HG03575 (cell line): ENCODE data around the gene GUK1.

Source experiments
- ATAC-seq: cut with Tn5 transposase; IDR thresholded peaks from one replicate; pipeline ENCODE4 v1.9.1; 2021; ENCODE audit not compliant: unreplicated experiment, insufficient number of reproducible peaks, low FRiP score; ENCODE audit errors: extremely low read depth

GUK1 gene

DNA sequence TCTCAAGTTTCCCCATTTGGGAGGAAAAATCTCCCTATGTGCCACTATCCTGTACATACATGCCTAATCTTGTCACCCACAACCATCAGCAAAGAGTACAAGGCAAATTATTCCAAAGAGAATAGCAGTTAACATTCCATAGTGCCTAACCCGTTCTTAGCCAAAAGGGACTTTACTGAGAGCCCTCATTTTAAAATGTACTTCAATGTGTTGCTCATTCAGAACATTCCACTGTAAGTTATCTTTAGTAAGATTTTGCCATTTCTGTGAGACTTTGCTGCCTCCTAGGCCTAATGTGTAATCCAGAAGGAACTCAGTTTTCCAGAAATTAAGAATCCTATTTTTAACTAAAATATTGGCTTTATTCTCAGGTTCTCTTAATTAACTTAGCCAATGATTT is 19.7 kb upstream of the GUK1 start:
- ATAC-seq: no peak

DNA sequence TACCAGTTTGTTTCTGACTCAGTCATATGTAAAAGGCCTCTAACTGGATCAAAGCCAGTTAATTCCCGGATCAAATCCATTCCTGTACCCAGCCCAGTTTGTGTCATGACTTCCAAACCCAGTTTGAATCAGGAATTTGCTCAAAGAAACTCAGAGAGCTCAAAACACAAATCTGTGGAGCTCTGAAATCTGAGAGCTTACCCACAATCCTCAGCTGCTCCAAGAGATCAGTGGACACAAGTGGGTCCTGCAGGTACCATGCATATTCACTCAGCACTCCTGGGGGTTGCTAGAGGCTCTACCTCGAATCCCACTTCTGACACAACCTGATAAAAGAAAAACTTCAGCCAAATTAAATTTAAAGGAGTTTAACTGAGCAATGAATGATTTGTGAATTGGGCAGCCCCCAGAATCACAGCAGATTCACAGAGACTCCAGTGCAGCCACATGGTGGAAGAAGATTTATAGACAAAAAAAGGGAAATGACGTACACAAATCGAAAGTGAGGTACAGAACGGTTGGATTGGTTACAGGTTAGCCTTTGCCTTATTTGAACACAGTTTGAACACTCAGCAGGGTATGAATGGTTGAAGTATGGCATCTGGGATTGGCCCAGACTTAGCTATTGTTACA is 19.1 kb upstream of the GUK1 start:
- no peak for ATAC-seq

DNA sequence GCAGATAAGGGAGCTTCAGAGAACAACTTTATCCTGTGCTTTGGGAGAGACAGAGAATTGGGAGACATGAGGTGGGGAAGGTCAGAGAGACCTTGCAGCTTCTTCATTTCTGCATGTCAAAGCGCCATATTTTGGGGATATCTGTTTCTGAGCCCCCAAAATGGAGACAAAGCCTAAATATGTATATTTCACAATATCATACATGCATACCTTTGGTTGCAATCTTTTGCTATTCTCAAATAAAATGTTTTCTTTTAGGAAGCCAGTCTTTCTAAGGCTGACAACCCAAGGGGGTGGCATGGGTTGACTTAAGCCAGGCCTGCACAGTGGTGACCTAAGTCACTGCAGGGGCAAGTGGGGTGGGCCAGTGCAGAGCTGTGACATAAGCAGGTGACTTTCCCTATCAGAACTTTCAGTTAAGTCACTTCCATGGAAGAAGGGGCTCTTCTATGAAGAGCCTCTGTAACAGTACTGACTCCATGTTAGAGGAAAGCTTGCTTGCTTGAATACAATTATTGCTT is 17.1 kb upstream of the GUK1 start:
- no peak for ATAC-seq

DNA sequence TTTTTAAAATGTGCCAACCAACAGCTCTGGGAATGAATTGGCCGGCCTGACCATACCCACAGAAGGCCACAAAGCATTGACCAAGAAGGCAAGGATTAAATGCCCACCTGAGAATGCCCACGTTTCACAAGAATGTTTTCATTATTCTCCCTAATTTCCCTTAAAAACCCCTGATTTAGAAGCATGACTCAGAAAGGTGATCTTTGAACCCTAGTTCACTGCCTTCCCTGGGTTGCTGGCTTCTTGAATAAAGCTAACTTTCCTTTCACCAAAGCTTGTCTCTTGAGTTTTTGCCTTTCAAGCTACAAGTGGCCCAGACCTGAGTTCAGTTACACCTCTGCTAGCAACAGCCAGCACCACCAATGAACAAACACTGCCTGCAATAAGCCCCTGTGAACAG is 16.6 kb upstream of the GUK1 start:
- ATAC-seq: no peak

DNA sequence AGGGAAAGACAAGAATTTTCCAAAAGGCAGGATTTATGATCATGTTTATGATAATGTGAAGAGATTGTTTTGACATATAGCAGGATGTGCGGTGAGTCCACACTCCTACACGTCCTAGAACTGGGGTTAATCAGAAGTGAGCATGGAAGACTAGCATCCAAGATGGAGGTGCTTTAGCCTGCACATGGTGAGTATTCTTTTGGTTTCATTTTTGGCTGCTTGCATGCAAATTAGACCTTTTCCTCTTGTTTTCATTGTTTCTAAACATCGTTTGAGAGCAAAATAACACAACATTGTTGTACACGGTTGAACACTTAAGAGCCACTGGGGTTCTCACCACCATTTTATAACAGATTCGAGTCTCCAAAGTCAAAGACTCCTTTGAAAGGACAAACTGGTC is 14.9 kb upstream of the GUK1 start:
- ATAC-seq: no peak

DNA sequence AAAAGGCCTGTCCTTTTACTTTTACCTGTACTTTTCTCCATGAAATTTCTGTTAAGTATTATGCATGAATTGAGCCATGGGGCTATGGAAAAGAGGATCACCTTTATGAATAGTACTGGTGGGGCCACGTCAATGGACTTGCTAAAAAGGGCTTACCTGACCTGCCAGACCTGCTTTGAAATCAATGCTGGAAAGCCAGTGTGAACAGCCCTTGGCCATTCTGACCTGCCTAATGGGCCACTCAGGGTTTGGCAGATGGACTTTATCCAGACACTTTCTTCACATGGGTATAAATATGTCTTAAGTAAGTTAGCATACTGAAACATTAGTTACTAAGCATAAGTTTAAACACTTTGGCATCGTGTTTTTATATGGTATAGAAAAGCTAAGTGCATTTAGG is 8.3 kb upstream of the GUK1 start:
- no peak for ATAC-seq

DNA sequence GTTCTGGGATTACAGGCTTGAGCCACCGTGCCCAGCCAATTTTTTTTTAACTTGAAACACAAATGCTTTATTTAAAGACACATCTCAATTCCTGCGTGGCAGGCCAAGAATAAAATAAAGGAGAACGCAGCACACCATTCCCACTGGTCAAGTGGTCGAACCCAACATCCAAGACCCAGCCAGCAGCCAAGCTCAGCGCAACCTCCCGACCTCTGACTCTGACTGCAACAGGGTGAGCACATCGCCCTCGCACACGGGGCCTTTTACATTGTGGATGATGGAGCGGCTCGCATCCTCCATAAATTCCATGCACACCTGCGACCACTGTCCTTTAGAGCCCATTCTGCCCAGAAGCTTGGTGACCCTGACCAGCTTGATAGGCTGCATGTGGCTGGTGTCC is 5.5 kb upstream of the GUK1 start:
- ATAC-seq: no peak

DNA sequence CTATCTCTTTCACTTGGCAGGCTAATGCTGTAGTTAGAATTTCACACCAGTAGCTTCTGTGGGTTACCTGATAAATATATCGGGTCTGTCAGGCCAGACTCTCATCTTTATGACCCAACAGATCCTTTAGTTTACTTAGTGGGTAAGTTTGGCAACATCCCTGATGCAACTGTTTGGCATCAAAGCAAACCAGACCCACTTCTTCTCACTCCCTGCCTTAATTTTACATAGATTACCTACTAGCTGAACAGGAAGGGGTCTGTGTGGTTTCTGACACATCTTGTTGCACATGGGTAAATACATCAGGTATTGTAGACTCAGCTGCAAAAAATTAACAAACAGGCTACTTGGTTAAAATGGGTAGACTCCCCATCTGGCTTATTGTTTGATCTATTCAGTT is 3.2 kb upstream of the GUK1 start:
- no peak for ATAC-seq

DNA sequence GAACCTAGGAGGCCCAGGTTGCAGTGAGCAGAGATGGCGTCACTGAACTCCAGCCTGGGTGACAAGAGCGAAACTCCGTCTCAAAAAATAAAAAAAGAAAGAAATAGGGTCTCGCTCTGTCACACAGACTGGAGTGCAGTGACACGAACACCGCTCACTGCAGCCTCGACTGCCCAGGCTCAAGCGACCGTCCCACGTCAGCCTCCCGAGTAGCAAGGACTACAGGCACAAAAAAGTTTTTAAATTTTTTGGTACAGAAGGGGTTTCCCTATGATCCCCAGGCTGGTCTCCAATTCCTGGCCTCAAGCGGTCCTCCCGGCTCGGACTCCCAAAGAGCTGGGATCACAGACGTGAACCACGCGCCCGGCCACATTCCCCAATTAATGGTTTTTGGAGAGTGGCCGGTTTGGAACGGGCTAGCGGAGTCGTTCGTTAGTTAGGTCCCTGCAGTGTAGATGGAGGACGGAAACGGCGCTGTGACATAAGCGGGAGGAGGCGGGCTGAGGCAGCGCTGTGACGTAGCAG is 611 bp upstream of the GUK1 start:
- no peak for ATAC-seq

DNA sequence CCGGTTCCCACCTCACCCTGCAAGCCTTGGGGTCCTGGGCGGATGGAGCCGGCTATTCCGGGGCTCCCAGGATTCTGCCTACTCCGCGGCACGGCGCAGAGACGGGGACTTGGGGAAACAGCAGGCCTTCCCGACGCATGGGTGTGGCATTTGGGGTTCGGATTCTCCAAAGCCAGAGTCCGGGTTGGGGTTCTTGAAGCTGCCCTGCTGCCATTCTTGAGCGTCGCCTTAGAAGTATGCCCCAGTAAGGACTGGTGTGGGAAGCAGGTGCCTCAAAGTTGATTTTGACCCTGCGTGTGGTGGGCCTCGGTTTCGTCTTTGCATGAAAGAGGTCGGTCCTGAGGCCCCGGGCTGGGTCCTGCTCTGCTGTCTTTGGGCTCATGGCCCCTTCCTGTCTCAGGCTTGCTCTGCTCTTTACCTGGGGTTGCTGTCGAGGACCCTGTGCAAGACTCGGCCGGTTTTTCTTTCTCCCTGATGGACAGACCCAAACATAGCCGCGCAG is 696 bp downstream of the GUK1 start:
- no peak for ATAC-seq

DNA sequence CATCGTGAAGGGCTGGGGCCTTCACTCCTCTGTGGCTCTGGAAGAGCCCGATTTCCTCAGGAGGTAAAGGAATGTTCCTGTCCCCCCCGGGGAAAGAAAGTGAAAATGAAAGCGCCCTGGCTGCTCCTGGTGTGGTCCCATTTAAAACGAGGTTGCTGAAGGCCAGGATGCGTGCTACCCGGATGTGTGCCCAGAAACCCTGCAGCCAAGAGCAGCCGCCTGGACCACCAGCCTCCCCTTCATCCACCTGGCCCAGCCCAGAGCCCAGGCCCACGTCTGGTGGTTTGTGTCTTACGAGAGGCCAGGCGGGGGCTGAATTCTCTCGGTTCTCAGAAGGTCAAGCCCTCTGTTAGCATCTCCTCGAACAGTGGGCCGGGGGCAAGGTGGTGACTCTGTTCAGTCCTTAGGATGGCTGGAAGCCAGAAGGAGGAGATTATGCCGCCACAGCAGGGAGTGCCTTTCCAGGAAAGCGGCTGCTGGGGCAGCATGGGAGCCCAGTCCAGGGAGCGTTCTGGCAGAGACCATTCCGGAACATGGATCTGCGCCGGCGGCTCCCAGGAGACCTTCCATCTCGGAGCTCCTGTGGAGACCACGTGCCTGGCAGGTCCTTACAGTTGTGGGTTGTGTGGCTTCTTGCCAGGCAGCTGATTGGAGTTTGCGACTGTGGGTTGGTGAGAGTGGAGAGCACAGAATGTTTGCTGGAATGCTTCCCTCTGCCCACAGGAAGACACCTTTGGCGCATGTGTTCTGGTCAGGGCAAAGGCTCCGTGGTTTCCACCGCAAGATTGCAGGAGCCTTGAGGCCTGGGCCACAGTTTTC is 1.4 kb downstream of the GUK1 start:
- no peak for ATAC-seq

DNA sequence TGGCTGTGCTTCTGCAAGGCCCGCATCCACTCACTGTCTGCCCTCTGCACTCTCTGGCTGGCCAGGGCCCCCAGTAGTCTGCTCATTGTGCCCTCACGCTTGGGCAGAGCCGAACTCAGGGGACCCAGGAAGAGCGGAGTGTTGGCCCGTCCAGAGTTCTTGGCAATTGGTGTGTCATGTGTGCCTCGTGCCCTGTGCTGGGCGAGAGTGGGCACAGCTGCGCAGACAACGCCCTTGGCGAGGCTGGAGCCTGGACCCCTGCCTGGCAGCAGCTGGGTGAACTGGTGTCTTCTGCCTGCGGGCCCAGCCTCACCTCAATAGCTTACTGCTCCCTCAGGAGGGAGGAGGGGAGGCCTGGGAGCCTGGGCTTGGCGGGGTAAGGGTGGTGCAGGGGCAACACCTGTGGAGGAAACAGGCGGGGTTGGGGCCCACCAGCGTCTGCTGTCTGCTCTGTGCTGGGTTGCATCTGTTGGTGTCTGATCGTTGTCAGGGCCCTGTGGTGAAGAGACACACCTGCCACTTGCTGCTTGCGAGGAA is 2.1 kb downstream of the GUK1 start:
- no peak for ATAC-seq

DNA sequence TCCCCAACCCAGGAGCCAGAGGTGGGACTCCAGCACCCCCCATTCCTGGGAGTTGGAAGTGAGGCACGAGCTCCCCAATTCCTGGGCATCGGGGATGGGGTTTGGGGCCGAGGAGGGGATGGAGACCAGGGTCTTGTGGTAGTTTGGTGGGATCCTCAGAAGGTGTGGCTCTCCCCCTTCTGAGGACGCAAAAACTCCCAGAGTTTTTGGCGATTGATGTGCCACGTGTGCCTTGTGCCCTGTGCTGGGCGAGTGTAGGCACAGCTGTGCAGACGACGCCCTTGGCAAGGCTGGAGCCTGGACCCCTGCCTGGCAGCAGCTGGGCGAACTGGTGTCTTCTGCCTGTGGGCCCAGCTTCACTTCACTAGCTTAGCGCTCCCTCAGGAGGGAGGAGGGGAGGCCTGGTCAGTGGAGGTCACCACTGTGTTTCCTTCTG is 2.6 kb downstream of the GUK1 start:
- ATAC-seq: no peak

DNA sequence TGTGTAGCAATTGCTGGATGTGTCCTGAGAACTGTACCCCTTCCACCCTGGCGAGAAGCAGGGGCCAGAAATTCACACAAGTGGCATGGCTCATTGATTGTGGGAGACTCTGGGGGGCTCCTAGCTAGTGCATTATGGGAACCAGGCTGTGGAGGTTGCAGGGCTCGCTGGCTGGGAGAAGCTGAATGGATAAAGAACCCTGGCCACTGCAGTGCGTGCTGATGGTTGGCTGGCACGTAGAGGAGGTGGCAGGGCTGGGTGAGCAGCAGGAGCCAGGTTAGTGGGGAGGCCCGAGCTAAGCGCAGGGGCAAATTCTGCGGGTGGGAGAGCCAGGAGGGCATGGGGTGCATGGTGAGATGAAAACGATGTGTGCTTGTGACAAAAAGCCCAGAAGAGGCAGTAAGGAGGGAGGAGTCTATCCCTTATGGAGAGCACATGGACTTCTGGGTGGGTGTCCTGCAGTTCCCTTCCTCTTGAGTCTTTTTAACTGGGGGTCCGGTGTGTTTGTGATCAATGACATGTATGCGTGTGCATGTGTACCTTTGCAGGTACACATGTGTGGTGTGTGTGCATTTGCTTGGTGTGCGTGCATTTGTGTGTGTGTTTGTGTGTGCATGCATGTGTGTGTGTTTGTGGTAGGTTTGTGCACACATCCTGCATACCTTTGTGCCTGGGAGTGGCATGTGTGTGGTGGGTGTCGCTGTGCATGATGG is 3.6 kb downstream of the GUK1 start:
- ATAC-seq: no peak

DNA sequence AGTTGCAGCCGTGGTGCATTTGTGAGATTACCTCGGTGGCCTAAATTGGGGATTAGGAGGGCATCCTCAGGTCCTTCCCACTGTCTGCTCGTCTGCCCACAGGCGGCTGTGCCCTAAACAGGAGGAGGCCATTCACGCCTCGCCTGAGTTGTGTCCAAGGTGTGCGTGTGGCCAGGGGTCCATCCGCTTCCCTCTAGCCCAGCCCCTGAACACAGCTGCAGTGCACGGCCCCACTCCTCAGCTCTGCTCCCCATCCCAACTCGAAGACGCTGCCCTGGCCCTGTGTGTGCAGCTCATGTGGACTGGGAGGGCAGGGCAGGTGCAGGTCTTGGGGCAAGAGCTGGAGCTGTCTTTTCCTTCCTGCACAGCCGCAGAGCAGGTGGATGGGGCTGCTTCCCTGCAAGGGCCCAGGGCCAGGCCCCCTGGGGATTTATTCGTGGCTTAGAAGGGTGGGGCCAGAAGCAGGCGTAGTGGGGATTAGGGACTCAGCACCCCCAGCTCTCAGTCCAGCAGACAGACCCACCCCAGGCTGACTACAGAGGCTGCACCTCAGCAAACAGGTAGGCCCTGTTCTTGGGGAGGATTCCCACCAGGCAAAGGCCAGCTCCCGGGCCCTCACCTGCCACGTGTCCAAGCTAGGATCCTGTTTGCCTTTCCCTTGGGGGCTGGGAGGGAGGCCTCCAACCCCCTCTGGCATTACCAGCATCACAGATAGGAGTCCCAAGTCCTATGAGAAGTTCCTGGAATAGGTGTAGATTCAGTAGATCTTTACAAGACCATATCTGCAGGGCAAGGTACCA is 4.3 kb downstream of the GUK1 start:
- no peak for ATAC-seq

DNA sequence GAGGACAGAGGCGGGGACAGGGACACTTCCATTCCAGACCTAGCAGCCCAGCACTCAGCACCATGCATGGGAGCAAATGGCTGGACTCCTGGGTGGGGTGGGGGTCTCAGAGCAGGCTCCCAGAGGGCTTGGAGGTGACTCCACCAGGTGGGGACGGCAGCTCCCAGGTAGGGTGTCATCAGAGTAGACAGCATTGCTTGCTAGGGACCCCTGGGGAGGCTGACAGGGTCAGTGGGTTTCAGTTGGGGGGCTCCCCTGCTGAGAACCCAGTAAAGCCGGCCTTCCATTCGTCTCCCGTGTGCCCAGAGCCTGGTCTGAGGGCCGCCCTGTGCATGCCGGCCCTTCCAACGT is 4.9 kb downstream of the GUK1 start:
- ATAC-seq: no peak

DNA sequence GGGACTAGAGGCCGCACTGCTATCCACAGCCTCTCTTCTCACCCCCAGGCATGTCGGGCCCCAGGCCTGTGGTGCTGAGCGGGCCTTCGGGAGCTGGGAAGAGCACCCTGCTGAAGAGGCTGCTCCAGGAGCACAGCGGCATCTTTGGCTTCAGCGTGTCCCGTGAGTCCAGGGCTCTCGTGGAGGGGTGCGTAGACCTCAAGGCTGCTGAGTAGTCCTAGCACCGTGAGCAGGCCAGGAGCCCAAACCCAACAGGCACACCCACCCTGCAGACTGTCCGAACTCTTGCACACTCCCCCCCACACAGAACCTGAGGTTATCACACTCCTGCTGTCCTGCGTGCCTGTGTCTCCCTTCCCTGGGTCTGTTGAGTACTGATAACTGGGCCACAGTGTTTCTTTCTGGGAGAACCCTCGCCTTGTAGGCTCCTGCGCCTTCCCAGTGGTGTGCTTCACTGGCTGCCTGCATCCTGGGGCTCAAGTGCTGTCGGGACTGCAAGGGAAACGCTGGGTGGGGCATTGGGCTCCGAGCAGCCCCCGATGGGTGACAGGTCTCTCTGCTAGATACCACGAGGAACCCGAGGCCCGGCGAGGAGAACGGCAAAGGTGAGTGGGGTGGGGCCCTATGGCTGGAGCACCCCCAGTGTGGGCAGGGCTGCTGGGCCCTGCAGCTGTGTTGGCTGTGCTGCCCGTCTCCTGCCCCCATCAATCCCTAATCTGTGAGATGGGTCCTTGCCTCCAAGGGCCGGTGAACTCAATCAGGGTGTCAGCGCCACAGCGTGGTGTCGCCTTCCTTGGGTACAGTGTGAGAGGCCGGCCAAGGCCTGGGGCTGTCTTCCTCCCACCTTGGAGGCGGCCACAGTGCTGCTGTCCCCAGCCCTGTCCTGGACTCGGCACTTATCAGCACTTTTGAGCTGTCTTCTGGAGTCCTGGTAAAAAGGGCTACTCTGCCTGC is 5.7 kb downstream of the GUK1 start:
- no peak for ATAC-seq
